GM11168 (cell line): ENCODE measurements around the gene CAMKMT.

Source experiments
- in situ Hi-C: fragments of 300-500 bp; cut with MboI; formaldehyde crosslinking; loops from one replicate; pipeline ENCODE4 v1.12.0; 2022; ENCODE audit warnings: low sequenced_read_pairs; ENCODE audit not compliant: unreplicated experiment

The CAMKMT gene

DNA sequence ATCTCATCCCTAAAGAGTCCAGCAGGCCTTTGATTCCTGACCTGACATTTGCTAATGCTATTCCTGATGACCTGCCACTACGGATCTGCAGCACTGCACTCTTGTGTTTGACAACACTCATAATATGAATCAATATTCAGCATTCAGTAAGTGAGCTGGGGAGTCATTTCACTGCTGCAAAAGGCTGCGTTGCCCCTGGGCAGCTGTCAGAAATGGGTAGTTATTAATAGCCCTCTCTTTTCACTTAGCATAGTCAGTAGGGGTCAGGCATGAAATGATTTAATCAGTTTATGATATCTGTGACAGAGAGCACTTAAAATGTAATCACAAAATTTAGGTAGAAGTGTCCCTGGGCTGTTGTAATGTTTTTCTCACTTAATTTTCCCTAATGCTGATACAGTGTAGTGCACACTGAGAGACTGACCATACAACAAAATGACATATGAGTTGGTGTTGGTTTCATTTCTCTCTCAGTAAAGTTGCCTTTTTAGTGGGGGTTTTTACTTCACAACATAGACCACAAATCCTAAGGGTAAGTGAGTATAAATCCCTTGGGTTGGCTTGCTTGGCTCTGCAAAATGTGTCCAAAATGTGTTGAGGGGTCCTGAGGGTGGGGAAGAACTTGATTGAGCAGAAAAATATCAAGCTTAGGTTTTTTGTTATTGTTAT lies 184.8 kb downstream of the CAMKMT start:
- in situ Hi-C loops, result no loop called here

DNA sequence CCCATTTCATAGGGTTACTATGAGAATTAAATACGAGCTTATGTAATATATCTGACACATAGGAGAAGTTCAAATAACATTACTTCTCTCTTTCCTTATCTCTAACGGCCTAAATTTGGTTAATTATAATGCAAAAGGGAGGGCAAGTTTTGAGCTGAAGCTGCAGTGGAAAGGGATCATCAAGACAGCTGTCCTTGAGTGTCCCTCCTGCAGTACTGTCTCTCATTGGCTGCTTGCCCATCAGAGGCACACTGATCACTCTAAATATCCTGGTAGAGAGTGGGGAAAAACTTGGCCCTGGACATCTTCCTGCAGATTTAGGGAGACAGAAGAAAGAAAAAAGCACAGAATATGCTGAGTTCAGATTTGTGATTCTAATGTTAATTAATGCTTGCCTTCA lies 186.0 kb downstream of the CAMKMT start:
- in situ Hi-C loops, result no loop called here

DNA sequence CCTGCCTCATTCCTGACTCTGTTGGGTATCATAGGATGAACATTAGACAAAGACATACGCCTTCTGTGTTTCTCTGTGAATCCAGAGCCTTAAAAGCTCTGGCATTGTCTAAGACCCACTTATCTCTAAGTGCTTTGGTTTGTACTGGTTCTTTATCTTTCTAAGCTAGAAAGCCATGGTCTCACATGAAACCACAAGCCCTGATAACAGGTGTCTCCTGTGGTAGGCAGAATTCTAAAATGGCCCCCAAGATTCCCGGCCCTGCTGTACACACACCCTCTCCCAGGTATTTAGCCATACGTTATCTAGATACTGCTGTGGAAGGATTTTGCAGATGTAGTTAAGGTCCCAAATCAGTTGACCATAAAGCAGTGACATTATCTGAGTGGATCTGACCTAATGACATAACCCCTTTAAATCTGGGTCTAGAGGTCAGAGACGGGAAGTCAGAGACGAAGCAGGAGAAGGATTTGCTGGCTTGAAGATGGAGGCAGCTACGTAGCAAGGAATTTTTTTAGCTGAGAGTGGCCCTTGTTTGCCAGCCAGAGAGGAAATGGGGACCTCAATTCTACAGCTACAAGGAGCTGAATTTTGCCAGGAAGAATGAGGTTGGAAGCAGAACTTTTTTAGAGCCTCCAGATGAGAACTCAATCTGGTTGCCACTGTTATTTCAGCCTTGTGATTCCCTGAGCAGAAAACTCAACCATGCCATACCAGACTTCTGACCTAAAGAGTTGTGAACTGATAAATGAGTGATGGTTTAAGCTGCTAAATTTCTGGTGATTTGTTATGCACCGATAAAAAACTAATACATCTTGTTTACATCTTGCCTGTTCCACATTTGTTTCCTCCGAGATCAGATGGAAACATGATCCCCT lies 186.7 kb downstream of the CAMKMT start:
- in situ Hi-C loops, result no loop called here

DNA sequence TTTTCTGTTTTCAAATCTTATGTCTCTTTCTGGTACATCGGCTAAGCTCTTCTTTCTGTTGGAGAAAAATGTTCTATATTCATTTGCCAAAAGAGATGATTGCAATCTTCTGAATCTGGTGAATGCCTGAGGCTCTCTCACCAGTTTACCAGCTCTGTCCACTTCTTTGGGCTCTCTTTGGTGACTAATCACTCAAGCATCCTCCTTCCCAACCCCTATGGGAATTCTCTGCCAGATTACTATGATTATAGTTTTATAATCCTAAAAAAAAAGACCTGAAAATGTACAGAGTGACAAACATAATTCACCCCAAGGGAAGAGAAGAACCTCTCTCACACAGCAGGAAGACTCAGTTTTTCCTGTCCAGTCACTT lies 187.3 kb downstream of the CAMKMT start:
- in situ Hi-C loops, result no loop called here

DNA sequence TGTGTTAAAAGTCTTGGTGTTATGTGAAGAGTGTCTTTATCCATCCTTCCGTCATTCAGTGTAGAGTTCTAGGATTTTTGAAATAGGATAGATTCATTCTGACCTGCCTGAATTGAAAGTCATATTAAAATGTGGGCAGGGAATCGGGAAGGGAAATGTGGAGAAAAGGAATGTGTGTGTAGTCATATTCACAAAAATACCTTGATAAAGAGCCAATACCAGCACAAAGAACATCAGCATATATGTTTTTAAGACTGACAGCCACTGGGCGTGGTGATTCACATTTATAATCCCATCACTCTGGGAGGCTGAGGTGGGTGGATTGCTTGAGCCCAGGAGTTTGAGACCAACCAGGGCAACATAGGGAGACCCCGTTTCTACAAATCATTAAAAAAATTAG lies 188.1 kb downstream of the CAMKMT start:
- in situ Hi-C loops, result no loop called here

DNA sequence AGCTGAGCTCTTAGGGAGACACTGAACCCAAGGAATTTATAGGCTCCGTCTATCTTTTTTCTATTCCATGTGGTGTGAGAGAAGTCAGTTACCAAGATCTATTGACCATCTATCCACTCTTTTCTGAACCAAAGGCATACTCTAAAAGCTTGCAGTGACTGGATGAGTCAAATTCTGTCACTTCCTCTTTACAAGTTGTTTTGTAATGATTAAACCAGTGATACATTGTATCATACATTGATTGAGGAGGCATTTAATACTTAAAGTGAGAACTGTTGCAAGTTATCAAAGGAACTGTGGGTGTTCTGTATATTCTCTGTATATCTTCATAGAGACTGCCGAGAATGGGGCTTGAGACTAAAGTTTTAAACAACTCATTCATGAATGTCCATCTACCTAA lies 188.8 kb downstream of the CAMKMT start:
- in situ Hi-C loops, result no loop called here

DNA sequence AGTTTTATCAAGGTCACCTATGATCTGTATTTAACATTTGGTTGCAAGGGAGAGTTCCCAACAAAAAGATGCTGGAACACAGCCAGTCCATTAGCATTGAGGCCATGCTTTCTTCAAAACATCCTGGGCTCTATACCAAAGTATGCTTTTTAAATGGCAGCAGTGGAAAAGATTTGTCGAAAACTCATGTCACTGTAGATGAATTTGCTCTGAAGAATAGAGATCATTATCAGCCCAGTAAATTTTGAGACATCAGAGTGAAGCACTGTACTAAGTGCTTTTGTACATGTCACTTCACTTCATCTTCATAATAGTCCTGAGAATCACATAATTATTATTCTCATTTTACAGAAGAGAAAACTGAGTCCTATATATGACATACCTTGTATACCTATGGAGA lies 189.8 kb downstream of the CAMKMT start:
- in situ Hi-C loops, result no loop called here

DNA sequence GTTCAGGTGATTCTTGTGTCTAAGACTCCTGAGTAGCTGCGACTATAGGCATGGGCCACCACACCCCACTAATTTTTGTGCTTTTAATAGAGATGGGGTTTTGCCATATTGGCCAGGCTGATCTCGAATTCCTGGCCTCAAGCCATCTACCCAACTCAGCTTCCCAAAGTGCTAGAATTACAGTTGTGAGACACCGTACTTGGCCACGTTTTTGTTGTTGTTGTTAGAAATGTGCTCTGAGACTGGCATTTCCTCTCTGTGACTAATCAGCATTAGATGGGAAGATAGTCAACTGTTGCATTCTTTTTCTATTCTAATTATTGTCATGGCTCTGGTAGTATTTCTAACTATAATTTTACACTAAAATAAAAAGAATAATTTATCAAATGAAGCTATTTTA lies 191.7 kb downstream of the CAMKMT start:
- in situ Hi-C loops, result no loop called here

DNA sequence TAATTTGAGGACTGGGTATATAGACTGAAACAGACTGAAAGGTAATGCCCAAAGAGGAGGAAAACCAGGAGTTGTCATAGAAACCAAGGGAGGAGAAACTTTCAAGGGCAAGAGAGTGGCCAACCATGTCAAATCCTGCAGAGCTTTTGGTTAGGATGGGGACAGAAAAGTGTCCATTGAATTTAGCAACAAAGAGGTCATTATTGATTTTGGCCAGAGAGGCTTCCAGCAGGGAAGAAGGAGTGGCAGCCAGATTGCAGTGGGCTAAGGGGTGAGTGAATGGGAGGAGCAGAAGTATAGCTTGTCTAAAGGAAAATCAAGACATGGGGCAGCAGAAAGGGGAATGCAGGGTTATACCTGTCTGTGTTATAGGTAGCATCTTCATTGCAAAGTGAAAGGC lies 194.0 kb downstream of the CAMKMT start:
- in situ Hi-C loops, result no loop called here

DNA sequence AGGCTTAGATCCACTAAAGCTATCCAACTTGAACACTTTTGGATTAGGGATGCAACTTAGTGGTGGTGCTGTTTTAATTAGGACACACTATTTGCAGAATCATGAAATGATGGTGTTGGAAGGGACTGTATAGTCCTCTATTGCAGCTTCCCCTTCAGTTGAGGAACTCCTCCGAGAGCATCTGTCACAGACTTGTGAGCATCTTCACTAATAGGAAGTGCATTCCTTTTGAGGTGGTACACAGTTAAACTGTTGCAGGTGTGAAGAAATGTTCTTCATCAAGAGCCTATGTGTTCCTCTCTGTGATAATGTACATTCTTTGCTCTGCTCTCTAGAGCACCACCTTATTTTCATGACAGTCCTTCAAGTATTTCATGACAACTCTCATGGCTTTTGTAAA lies 197.4 kb downstream of the CAMKMT start:
- in situ Hi-C loops, result no loop called here

DNA sequence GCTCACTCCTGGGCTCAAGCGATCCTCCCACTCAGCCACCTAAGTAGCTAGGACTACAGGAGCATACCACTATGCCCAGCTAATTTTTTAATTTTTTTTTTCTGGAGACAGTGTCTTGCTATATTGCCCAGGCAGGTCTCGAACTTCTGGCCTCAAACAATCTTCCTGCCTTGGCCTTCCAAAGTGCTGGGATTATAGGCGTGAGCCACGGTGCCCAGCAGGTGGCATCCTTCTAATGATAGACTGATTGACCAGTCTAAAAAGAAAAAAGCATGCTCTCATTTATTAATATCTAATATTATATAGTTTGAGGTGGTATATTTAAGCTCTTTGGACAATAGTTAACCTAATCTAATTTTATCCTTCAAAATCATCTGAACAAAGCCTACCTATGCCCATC lies 198.6 kb downstream of the CAMKMT start:
- in situ Hi-C loops, result no loop called here

DNA sequence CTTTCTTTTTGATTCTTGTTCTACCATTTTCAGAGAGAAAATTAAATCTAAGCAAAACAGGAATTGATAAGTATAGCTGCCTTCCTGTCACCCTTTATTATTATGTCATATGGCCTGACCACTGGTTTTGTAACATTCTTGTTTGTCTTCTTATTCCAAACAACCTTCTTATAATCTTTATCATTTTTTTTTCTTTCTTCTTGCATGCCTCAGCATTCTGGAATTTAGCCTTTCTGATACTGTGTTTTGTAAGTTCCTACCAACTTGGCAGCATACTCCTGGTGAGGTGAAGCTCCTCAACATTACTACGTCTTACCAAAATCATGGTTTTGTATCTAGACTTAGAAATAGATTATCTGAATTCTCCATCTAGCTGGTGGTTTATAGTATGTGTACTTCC lies 199.2 kb downstream of the CAMKMT start:
- in situ Hi-C loops, result no loop called here

DNA sequence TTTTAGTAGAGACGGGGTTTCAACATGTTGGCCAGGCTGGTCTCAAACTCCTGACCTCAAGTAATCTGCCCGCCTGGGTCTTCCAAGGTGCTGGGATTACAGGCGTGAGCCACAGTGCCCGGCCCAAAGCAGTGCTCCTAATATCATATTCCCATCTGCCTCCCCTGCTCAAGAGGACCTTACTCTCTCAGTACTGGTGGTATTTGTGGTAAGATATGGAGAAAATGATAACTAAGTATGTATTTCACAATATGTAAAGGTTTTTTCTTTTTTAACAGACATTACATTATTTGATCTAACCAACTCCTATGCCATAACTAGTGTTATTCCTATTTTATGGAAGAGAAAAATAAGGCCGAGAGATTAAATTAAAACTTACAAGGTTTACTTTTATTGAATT lies 201.0 kb downstream of the CAMKMT start:
- in situ Hi-C loops, result no loop called here

DNA sequence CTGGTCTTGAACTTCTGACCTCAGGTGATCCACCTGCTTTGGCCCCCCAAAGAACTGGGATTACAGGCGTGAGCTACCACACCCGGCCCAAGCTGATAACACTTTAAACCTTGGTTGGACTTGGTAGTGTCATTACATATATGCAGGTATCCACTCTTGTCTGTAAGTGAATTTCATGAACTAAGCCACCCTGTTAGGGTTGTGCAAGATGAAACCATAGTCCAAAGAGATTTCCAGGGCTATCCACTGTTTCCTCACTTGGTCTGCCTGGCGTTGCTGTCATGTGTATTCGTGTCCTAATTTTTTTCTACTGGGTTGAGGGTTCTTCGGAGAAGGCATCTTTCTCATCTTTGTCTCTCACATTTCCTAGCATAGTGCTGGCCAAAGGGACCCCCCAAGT lies 203.0 kb downstream of the CAMKMT start:
- in situ Hi-C loops, result no loop called here

DNA sequence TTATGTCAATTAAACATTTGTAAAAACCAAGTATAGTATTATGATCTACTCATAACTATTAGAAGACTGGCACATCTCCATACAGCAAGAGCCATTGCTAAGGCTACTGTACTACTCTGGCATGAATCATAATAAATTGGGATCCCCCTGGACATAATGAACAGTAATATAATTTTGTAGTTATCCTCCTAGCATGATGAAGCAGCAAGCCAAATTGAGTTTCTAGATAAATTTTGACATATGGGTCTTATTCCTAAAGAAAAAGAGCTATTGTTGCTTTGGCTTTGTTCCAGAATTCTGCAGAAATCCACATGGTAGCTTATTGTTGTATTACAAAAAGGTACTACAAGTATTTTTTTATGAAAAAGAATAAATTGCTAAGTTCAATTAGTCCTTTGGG lies 204.3 kb downstream of the CAMKMT start:
- in situ Hi-C loops, result no loop called here

DNA sequence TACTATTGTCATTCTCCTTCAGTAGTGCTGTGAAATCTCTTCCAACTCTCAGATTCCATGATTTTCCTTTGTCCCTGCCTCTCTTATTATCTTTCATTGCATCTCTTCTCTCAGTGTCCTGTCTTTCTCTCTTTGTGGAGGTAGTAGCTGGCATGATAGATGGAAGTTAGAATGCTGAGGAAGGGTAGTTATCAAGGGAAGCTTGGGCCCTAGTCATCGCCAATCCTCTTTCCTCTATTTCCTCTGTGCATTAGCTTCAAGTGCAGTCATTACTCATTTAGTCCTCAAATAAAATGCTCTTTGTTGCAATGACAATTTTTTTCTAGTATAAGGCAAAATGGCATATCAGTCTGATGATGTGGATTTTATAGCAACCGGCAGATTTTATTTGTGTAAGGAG lies 207.7 kb downstream of the CAMKMT start:
- in situ Hi-C loops, result no loop called here

DNA sequence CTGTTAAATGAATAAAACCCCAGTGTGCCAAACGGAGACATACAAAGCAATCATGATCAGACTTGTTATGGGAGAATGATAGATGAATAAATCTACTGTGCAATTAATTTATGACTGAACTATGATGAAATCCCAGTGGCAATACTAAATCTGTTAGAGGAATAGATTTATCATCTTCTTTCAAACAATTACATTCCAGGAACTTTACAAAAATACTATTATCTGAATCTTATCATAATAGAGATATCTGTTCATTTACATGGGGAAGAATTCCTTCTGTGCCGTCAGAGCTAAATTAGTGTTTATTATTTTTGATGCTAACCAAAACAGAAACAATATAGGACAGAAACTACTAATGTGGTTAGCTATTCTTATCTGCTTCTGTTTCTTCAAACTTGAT lies 208.5 kb downstream of the CAMKMT start:
- in situ Hi-C loops, result no loop called here

DNA sequence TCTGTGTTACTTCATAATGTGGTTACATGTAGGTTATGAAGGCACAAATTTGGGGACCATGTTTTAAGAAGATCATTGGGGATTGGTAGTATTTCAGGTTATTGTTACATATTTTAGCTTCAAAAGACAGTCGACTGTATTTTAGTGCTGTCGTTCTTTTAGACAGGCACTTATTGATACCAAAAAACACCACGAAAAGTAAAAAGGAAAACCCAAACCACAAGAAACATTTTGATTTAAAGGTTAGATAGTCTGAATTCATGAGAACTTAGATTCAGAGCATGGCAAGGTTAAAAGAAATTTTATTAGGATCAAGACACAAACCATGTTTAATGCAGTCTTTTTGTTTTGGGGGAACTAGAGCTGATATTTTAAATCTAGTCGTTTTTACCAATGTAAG lies 209.0 kb downstream of the CAMKMT start:
- in situ Hi-C loops, result no loop called here

DNA sequence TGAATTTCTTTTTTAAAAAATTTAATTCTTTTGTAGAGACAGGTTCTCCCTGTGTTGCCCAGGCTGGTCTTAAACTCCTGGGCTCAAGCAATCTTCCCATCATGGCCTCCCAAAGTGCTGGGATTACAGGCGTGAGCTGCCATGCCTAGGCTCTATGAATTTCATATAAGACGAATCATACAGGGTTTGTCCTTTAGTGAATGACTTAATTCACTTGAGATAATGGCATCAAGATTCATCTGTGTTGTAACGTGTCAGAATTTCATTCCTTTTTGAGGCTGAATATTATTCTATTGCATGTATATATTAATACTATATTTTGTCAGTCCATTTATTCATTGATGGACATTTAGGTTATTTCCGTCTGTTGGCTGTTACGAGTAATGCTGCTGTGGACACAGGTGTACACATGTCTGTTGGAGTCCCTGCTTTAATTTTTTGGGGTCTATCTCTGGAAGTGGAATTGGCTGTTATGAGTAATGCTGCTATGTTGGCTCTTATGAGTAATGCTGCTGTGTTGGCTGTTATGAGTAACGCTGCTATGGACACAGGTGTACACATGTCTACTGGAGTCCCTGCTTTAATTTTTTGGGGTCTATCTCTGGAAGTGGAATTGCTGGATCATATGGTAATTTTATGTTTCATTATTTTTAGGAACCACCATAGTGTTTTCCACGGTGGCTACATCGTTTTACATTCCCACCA lies 210.6 kb downstream of the CAMKMT start:
- in situ Hi-C loops, result no loop called here

DNA sequence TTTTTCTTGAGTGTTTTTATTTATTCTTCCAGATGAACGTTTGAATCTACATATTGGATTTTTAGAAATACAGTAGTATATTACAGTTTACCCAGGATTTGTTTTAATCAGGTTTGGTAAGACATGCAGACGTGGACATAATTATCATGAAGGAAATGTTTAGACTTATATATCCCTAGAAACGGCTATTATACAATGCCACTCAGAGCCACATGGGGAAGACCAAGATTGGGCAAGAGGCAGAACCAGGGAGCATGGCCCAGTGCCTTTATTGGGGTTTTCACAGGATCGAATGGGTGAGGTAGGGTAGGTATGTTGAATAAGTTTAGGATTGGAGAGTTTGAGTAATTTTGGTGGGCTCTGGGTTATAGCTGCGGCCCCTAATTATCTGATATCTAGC lies 212.2 kb downstream of the CAMKMT start:
- in situ Hi-C loops, result no loop called here

DNA sequence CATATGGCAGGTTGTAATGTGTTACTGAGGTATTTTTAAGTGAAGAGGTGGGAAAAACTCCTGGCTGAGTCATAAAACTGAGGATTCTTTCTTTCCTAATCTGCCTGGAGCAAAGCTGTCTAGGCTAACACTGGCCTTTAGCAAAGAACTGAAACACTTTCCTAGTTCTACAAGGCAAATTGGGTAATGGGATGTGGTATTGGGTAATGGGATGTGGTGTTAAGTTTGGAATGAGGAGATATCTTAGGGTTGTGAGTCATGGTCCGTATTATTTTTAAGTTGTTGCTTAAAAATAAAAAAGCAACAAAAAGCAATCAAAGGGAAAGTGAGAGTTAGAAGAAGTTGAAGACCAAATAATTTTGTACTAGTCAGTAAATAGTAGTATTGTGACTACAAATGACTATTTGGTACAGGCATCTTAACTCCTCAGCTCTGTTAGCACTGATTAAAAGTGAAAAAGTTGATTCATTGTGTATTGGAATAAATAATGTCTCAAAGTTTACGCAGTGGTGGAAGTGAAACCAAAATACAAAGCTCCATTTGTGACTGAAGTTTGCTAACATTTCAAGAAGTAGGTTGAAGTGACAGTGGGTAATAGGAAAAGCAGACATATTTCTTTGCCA lies 216.8 kb downstream of the CAMKMT start:
- in situ Hi-C loops, result no loop called here
